Gastrocnemius medialis (tissue), 4 donors: ENCODE data around the gene PARD3. TPM values are rescaled to one million over a fixed set of nuclear protein-coding genes. Genes with fewer than 3 reads are reported as not detected.

Experiments used
- ATAC-seq, 2 donors: fragments of 150-250 bp; one replicate each; pipeline ENCODE4 v1.9.1; 2016
- DNase-seq, 2 donors: peaks; one replicate each; pipeline ENCODE4 v3.0.0-alpha.2; 2019
- H3K27ac ChIP-seq, 4 donors: fragments of 200-600 bp; sonication (generic); 1 replicate in 1 of 4; 2 replicates in 3 of 4; pipeline ENCODE4 v1.5.1; 2016 to 2018; ENCODE audit warnings: mild to moderate bottlenecking in 2 of 4, moderate library complexity in 1 of 4
- H3K27me3 ChIP-seq, 3 donors: fragments of 200-600 bp; sonication (generic) in 2 of 3; 1 replicate in 1 of 3; 2 replicates in 2 of 3; pipeline versions ENCODE4 v1.5.1 to v1.6.0; 2016 to 2019; ENCODE audit warnings: mild to moderate bottlenecking in 1 of 3, moderate library complexity in 1 of 3
- H3K36me3 ChIP-seq, 2 donors: fragments of 200-600 bp; sonication (generic) in 1 of 2; one replicate each; pipeline ENCODE4 v1.5.1; 2017 to 2018
- H3K4me1 ChIP-seq, 2 donors: fragments of 200-600 bp; sonication (generic) in 1 of 2; one replicate each; pipeline ENCODE4 v1.5.1; 2016 to 2017; ENCODE audit warnings: mild to moderate bottlenecking in 2 of 2
- H3K4me3 ChIP-seq, 4 donors: fragments of 200-600 bp; sonication (generic) in 3 of 4; 1 replicate in 1 of 4; 2 replicates in 3 of 4; pipeline ENCODE4 v1.5.1; 2016 to 2019; ENCODE audit warnings: mild to moderate bottlenecking in 2 of 4
- H3K9me3 ChIP-seq, 3 donors: fragments of 200-600 bp; sonication (generic) in 2 of 3; 1 replicate in 1 of 3; 2 replicates in 2 of 3; pipeline ENCODE4 v1.5.1; 2016 to 2019
- POLR2A ChIP-seq, 2 donors: fragments of 450-650 bp; IDR thresholded peaks; one replicate each; pipeline ENCODE4 v1.6.1; 2017; ENCODE audit warnings: antibody characterized with exemption in 2 of 2, mild to moderate bottlenecking in 2 of 2, moderate library complexity in 2 of 2
- in situ Hi-C, 4 donors: fragments of 200-750 bp; cut with MboI; loops; one replicate each; pipeline versions ENCODE4 v1.15.0 to v1.8.0; 2017; ENCODE audit warnings: low sequenced_read_pairs in 4 of 4
- intact Hi-C: fragments of 100-400 bp; cut with DNase I; formaldehyde crosslinking; loops from one replicate; pipeline ENCODE4 v1.15.1; 2023; ENCODE audit warnings: low total_unique reads
- total RNA-seq, 4 donors: library from RNA; depleted of rRNA; stranded (reverse); fragments of >200 nt; gene quantifications; one replicate each; pipeline versions ENCODE4 v1.1.0 to v1.2.3, GENCODE V29; 2016
- TF ChIP-seq, protein P1 (sequence below), 5 experiments: fragments of 450-650 bp in 3 of 5; fragments of 200-600 bp in 2 of 5; sonication (generic) in 2 of 5; IDR thresholded peaks in 4 of 5; conservative IDR thresholded peaks in 1 of 5; 1 replicate in 4 of 5; 2 replicates in 1 of 5; pipeline ENCODE4 v1.5.1; 2016 to 2019; ENCODE audit warnings: antibody characterized with exemption in 5 of 5, mild to moderate bottlenecking in 3 of 5, moderate library complexity in 3 of 5

PARD3 gene
- total RNA-seq, 4 donors from 2014 or later = 64.6 to 75.8 (median 68.3) TPM

- no peak overlapping the region for H3K27ac ChIP-seq
- H3K9me3 ChIP-seq = no peaks in the 10 kb centered on the region
- peaks cover 0 to 9% of the 10 kb centered on the region in 2 donors for H3K36me3 ChIP-seq
- DNase-seq (no peak), ATAC-seq (no peak)
- H3K4me3 ChIP-seq = no peak overlapping the region
- in situ Hi-C loops = no loop called here
- intact Hi-C loops = no loop called here
- no peaks in the 10 kb centered on the region for H3K27me3 ChIP-seq
- TF ChIP-seq, protein P1, sequence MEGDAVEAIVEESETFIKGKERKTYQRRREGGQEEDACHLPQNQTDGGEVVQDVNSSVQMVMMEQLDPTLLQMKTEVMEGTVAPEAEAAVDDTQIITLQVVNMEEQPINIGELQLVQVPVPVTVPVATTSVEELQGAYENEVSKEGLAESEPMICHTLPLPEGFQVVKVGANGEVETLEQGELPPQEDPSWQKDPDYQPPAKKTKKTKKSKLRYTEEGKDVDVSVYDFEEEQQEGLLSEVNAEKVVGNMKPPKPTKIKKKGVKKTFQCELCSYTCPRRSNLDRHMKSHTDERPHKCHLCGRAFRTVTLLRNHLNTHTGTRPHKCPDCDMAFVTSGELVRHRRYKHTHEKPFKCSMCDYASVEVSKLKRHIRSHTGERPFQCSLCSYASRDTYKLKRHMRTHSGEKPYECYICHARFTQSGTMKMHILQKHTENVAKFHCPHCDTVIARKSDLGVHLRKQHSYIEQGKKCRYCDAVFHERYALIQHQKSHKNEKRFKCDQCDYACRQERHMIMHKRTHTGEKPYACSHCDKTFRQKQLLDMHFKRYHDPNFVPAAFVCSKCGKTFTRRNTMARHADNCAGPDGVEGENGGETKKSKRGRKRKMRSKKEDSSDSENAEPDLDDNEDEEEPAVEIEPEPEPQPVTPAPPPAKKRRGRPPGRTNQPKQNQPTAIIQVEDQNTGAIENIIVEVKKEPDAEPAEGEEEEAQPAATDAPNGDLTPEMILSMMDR (IDR thresholded peaks at IDR 0.05 in 4 of 5, conservative IDR thresholded peaks at IDR 0.05 in 1 of 5) = no peak
- TF ChIP-seq POLR2A (IDR thresholded peaks at IDR 0.05) = no peak
- no peaks in the 10 kb centered on the region for H3K4me1 ChIP-seq
Measured at GRCh38 chr10:34372509-34372908, 442.6 kb downstream of the PARD3 start.

DNA sequence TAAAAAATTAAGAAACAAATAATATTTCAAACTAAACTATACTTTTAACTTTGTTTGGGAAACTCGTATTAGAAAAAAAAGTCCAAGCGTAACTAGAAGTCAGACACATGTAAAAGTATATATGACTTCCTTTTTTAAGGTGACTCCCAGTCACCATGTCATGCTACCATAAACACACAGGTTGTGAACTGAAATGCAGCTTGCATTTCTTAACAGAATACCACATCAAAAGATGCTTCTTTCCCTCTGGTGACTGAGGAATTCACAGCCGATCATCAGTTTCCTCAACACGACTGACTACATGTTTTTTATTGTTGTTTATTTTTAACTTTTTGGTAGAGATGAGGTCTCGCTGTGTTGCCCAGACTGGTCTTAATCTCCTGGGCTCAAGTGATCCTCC, 445.0 kb downstream of the PARD3 start:
- H3K36me3 ChIP-seq = peaks cover 0 to 9% of the 10 kb centered on the region in 2 donors
- H3K27me3 ChIP-seq = no peaks in the 10 kb centered on the region
- no peaks in the 10 kb centered on the region for H3K9me3 ChIP-seq
- TF ChIP-seq, protein P1 (IDR thresholded peaks at IDR 0.05 in 4 of 5, conservative IDR thresholded peaks at IDR 0.05 in 1 of 5) = no peak
- TF ChIP-seq POLR2A (IDR thresholded peaks at IDR 0.05) = no peak
- no peak overlapping the region for H3K4me3 ChIP-seq
- no peak overlapping the region for H3K27ac ChIP-seq
- ATAC-seq = no peak
- intact Hi-C loops (no loop called here), in situ Hi-C loops (no loop called here)
- DNase-seq = no peak
- H3K4me1 ChIP-seq = no peaks in the 10 kb centered on the region

DNA sequence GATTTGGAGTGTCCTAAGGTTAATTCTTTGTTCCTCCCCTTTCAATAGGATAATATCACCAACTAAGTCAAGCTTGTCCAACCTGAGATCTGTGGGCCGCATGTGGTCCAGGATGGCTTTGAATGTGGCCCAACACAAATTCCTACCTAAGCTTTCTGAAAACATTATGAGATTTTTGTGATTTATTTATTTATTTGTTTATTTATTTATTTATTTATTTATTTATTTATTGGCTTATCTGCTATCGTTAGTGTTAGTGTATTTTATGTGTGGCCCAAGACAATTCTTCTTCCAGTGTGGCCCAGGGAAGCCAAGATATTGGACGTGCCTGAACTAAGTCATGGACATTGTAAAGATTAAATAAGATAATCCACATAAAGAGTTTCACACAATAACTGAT, 446.0 kb downstream of the PARD3 start:
- in situ Hi-C loops = no loop called here
- H3K27ac ChIP-seq = no peak overlapping the region
- DNase-seq (no peak), ATAC-seq (no peak)
- TF ChIP-seq, protein P1 (IDR thresholded peaks at IDR 0.05 in 4 of 5, conservative IDR thresholded peaks at IDR 0.05 in 1 of 5) = no peak
- no peak for TF ChIP-seq POLR2A (IDR thresholded peaks at IDR 0.05)
- H3K36me3 ChIP-seq = peaks cover 0 to 9% of the 10 kb centered on the region in 2 donors
- H3K9me3 ChIP-seq = no peaks in the 10 kb centered on the region
- no peaks in the 10 kb centered on the region for H3K4me1 ChIP-seq
- H3K4me3 ChIP-seq = no peak overlapping the region
- H3K27me3 ChIP-seq = no peaks in the 10 kb centered on the region
- intact Hi-C loops = no loop called here

DNA sequence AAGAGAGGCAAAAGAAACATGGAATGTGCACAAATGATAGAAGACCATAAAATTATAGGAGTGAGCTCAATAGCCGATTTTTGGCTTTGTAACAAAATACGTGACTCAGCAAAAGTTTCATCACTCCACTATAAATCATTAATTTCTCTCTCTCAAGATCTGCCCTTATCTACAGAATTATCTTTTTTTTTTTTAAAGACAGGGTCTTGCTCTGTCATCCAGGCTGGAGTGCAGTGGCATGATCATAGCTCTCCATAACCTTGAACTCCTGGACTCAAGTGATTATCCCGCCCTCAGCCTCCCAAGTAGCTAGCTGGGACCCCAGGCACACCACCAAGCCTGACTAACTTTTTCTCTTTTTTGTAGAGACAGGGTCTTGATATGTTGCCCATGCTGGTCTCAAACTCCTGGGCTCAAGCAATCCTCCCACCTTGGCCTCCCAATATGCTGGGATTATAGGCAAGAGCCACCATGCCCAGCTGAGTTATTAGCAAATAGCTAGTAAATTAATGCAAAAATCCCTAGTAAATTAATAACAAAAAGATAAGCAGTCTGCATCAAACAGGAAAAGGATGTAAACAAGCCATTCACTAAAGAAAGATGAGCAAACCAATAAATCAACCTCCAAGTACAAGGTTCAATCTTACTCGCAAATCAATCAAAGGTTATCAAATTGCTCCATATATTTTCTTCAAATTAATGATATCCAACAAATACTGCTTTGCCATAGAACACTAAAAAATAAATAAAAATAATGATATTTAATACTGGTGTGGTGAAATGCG, 450.7 kb downstream of the PARD3 start:
- Histone ChIP-seq H3K27me3 (no peaks in the 10 kb centered on the region), H3K9me3 (no peaks in the 10 kb centered on the region), H3K4me3 (no peak overlapping the region), H3K4me1 (no peaks in the 10 kb centered on the region), H3K27ac (no peak overlapping the region), H3K36me3 (peaks cover 0 to 13% of the 10 kb centered on the region in 2 donors)
- intact Hi-C loops = no loop called here
- ATAC-seq = no peak
- no peak for TF ChIP-seq POLR2A (IDR thresholded peaks at IDR 0.05)
- DNase-seq = no peak
- in situ Hi-C loops = no loop called here

GRCh38 chr10:34360984-34361383, 454.1 kb downstream of the PARD3 start:
- no peak for TF ChIP-seq POLR2A (IDR thresholded peaks at IDR 0.05)
- TF ChIP-seq, protein P1 (IDR thresholded peaks at IDR 0.05 in 4 of 5, conservative IDR thresholded peaks at IDR 0.05 in 1 of 5) = no peak
- Histone ChIP-seq H3K27ac (no peak overlapping the region), H3K9me3 (no peaks in the 10 kb centered on the region), H3K4me1 (no peaks in the 10 kb centered on the region), H3K4me3 (no peak overlapping the region), H3K36me3 (peaks cover 0 to 25% of the 10 kb centered on the region in 2 donors), H3K27me3 (no peaks in the 10 kb centered on the region)
- intact Hi-C loops = no loop called here
- in situ Hi-C loops = no loop called here
- ATAC-seq (no peak), DNase-seq (no peak)
